NT2/D1 (cell line): ENCODE measurements around the gene TMEM51.

Experiments
- SUZ12 ChIP-seq: IDR thresholded peaks from 2 replicates; pipeline ENCODE4 v1.6.1; 2011; ENCODE audit not compliant: insufficient read length, insufficient read depth; ENCODE audit errors: extremely low read depth
- YY1 ChIP-seq: IDR thresholded peaks from 2 replicates; pipeline ENCODE4 v1.6.1; 2011; ENCODE audit not compliant: insufficient read length, insufficient read depth
- ZNF274 ChIP-seq: IDR thresholded peaks from 2 replicates; pipeline ENCODE4 v1.6.1; 2011; ENCODE audit warnings: mild to moderate bottlenecking, low read depth, low read length

- TF ChIP-seq SUZ12 (no peak), YY1 (no peak), ZNF274 (no peak)
These were observed 36.6 kb upstream of the TMEM51 start for GRCh38 chr1:15116966-15117365.
